Measurements from ENCODE around the gene SH3RF3. TPM values are rescaled to one million over a fixed set of nuclear protein-coding genes. Genes with fewer than 3 reads are reported as not detected.

SH3RF3 gene
- total and polyA plus RNA-seq, 9 of the 15 experiments (the other 6 are each of a cell fraction or from before 2014, with no cell fraction given): 0.02 TPM; not detected in 8

- TF ChIP-seq FOS (IDR thresholded peaks at IDR 0.05; ENCODE audit: extremely low read depth, insufficient read length) (no peak), BMI1 (IDR thresholded peaks at IDR 0.05; ENCODE audit: low read length) (no peak), TEAD2 (tag; IDR thresholded peaks at IDR 0.05) (no peak)
- TF ChIP-seq, protein P1, sequence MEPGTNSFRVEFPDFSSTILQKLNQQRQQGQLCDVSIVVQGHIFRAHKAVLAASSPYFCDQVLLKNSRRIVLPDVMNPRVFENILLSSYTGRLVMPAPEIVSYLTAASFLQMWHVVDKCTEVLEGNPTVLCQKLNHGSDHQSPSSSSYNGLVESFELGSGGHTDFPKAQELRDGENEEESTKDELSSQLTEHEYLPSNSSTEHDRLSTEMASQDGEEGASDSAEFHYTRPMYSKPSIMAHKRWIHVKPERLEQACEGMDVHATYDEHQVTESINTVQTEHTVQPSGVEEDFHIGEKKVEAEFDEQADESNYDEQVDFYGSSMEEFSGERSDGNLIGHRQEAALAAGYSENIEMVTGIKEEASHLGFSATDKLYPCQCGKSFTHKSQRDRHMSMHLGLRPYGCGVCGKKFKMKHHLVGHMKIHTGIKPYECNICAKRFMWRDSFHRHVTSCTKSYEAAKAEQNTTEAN (CRISPR knock-in tag; IDR thresholded peaks at IDR 0.05): no peak
Observed at GRCh38 chr2:109435901-109436598, 307.0 kb downstream of the SH3RF3 start (continued).

DNA sequence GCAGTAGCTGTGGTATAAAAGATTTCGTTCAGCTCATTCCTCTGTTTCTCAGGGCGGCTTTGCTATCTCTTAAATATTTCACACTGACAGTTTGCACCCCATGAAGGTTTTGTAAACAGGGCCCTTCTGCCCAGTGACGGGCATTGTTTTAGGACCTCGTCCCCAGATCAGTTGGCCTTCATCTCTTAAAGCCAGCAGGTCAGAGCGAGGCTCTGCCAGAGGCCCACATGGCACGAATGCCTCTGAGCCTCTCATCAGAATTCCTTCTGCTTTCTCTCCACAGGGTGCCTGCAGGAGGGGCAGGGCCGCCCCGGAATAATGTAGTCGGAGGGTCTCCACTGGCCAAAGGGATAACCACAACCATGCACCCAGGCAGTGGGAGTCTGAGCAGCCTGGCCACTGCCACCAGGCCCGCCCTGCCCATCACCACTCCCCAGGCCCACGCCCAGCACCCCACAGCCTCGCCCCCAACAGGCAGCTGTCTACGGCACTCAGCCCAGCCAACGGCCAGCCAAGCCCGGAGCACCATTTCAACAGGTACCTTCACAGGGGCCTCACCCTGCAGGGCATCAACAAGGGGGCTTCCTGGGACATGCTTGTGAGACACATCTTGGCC lies 307.7 kb downstream of the SH3RF3 start:
- POLR2A ChIA-PET: no interaction called here
- CTCF ChIA-PET (ENCODE audit: low intra/inter-chr PET ratio): no interaction called here
- Histone ChIP-seq H3K27me3 (ENCODE audit: control insufficient read depth in 2 of 2, insufficient read depth in 2 of 2, low read length in 2 of 2) (peaks cover 4 to 47% of the 10 kb centered on the region in 2 experiments; a peak in 4 of 5 replicates), H3K9me1 (ENCODE audit: control insufficient read depth, insufficient read depth, low read length) (no peaks in the 10 kb centered on the region), H2AFZ (ENCODE audit: low read depth, low read length) (no peak overlapping the region), H3K79me2 (ENCODE audit: control insufficient read depth, insufficient read depth, low read length) (no peaks in the 10 kb centered on the region), H4K20me1 (replicated peaks; ENCODE audit: control insufficient read depth, insufficient read depth, low read length) (no peaks in the 10 kb centered on the region; the same call in 1 of the 2 replicates), H3K9ac (ENCODE audit: insufficient read depth in 1 of 2, low read depth in 2 of 2, low read length in 2 of 2) (no peak overlapping the region; a peak in 1 of 4 replicates), H3K9me3 (replicated peaks; ENCODE audit: control insufficient read depth, insufficient read depth, low read depth, low read length) (no peaks in the 10 kb centered on the region), H3K4me3 (no peak overlapping the region), H3K4me2 (ENCODE audit: insufficient read depth, low read length) (no peak overlapping the region), H3K36me3 (ENCODE audit: control insufficient read depth, insufficient read depth, low read length) (no peaks in the 10 kb centered on the region), H3K27ac (ENCODE audit: extremely low read depth, low read depth, low read length) (no peak overlapping the region), H3K4me1 (replicated peaks in 1 of 2; ENCODE audit: control insufficient read depth in 2 of 2, insufficient read depth in 2 of 2, low read length in 2 of 2) (no peaks in the 10 kb centered on the region)
- DNase-seq (ENCODE audit: extremely low read depth in 1 of 4, low spot score in 3 of 4): no peak
- WGBS (ENCODE audit: insufficient coverage, low coverage, missing lambda C conversion rate): 0% methylated on average over 14 of the region's 15 CpGs
- no peak for ATAC-seq
- TF ChIP-seq HNRNPUL1 (IDR thresholded peaks at IDR 0.05; ENCODE audit: low read length) (no peak), MYBL2 (IDR thresholded peaks at IDR 0.05; ENCODE audit: low read depth) (no peak), MYBL2 (CRISPR knock-in tag; IDR thresholded peaks at IDR 0.05; ENCODE audit: borderline replicate concordance) (no peak), NFXL1 (CRISPR knock-in tag; IDR thresholded peaks at IDR 0.05) (no peak), HMGXB4 (CRISPR knock-in tag; IDR thresholded peaks at IDR 0.05) (no peak), RBM15 (IDR thresholded peaks at IDR 0.05; ENCODE audit: insufficient read depth, low read length) (no peak)
- TF ChIP-seq, protein P2, sequence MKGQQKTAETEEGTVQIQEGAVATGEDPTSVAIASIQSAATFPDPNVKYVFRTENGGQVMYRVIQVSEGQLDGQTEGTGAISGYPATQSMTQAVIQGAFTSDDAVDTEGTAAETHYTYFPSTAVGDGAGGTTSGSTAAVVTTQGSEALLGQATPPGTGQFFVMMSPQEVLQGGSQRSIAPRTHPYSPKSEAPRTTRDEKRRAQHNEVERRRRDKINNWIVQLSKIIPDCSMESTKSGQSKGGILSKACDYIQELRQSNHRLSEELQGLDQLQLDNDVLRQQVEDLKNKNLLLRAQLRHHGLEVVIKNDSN (CRISPR knock-in tag; IDR thresholded peaks at IDR 0.05): no peak
- in situ Hi-C loops (cut with MboI) (no loop called here), intact Hi-C loops (cut with micrococcal nuclease) (no loop called here)
- FAIRE-seq: no peak
- no TSS peak for BruUV-seq (replicated peaks)
